ENCODE results near the gene OR13C4. TPM values are rescaled to one million over a fixed set of nuclear protein-coding genes. Genes with fewer than 3 reads are reported as not detected.
"Not testable (repeated sequence)": the region's sequence is repeated elsewhere in the genome, so short reads cannot be mapped to it uniquely, and the experiment has no call there.

OR13C4 gene
- not detected for total RNA-seq

DNA sequence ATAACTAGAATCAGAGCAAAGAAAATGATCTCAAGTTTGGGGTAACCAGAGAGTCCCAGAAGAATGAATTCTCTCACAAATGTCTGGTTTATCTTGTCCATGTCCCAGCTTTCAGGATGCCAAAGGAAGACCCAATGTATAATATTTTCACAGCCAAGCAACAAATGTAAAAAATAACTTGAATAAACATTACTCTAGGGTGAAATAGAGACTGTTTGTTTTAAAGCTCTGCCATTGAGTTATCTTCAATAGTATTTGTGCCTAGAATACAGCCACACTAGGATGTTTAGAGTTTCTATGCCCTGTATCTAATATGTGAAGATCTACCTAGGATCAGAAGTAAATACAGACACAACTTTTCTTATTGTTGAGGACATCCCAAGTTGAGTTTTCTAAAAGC, at the start of gene OR13C4:
Gene OR13C4 (minus strand): TSS at position 101 of the 400 bp plus-strand sequence. CDS start 0 bp downstream, at position 101.
- Mint-ChIP-seq H3K27me3 (no peaks in the 10 kb centered on the region), H3K9me3 (no peaks in the 10 kb centered on the region), H3K36me3 (no peaks in the 10 kb centered on the region), H3K27ac (no peak within 1 kb of the TSS), H3K4me3 (no peak within 1 kb of the TSS), H3K4me1 (ENCODE audit: low read depth) (no peaks in the 10 kb centered on the region)
- DNase-seq, result no peak
- CTCF ChIA-PET, result no interaction called here
- intact Hi-C loops (cut with micrococcal nuclease), result no loop called here
- POLR2A ChIA-PET, result no interaction called here

GRCh38 chr9:104575456-104575855, 48.4 kb upstream of the OR13C4 start:
- no peak overlapping the region for H3K4me3 Mint-ChIP-seq

GRCh38 chr9:104572612-104573011, 45.6 kb upstream of the OR13C4 start:
- intact Hi-C loops (cut with micrococcal nuclease), result no loop called here
- CTCF ChIA-PET, result no interaction called here
- Mint-ChIP-seq H3K9me3 (peaks cover 18% of the 10 kb centered on the region), H3K4me3 (no peak overlapping the region), H3K27ac (no peak overlapping the region), H3K4me1 (ENCODE audit: low read depth) (no peaks in the 10 kb centered on the region), H3K27me3 (no peaks in the 10 kb centered on the region), H3K36me3 (no peaks in the 10 kb centered on the region)
- no peak for DNase-seq
- POLR2A ChIA-PET, result no interaction called here

More at GRCh38 chr9:104575456-104575855, 48.4 kb upstream of the OR13C4 start:
- Mint-ChIP-seq H3K4me1 (ENCODE audit: low read depth) (no peaks in the 10 kb centered on the region), H3K9me3 (peaks cover 18% of the 10 kb centered on the region), H3K27ac (no peak overlapping the region), H3K27me3 (no peaks in the 10 kb centered on the region), H3K36me3 (no peaks in the 10 kb centered on the region)
- intact Hi-C loops (cut with micrococcal nuclease), result no loop called here
- POLR2A ChIA-PET, result no interaction called here
- no peak for DNase-seq
- CTCF ChIA-PET, result no interaction called here

DNA sequence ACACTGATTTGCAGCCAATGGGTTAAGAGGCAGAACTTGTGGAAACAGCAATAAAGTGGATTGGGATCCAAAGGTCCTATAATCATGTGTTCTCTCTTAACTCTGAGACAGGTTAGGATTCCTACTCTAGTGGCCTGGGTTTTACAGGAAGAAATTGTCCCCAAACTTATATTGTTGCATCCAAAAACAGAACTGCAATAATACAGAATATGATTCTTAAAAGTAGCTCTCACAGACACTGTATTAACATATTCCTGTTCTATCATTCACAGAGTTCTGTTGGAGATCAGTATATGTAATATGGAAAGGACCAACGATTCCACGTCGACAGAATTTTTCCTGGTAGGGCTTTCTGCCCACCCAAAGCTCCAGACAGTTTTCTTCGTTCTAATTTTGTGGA, 41.9 kb upstream of the OR13C4 start, which contains the start of gene OR13C8:
Gene OR13C8 (plus strand): TSS at position 301 of the 400 bp plus-strand sequence. CDS start 0 bp downstream, at position 301.
- H3K36me3 Mint-ChIP-seq, result no peaks in the 10 kb centered on the region
- H3K27ac Mint-ChIP-seq, result no peak within 1 kb of the TSS
- no peaks in the 10 kb centered on the region for H3K4me1 Mint-ChIP-seq (ENCODE audit: low read depth)
- ChIA-PET POLR2A (no interaction called here), CTCF (no interaction called here)
- H3K4me3 Mint-ChIP-seq, result no peak within 1 kb of the TSS
- DNase-seq, result no peak
- no peaks in the 10 kb centered on the region for H3K27me3 Mint-ChIP-seq
- H3K9me3 Mint-ChIP-seq, result peaks cover 18% of the 10 kb centered on the region
- intact Hi-C loops (cut with micrococcal nuclease), result no loop called here

GRCh38 chr9:104564358-104564757, 37.3 kb upstream of the OR13C4 start:
- CTCF ChIA-PET, result no interaction called here
- intact Hi-C loops (cut with micrococcal nuclease), result no loop called here
- H3K27me3 Mint-ChIP-seq, result no peaks in the 10 kb centered on the region
- H3K9me3 Mint-ChIP-seq, result no peaks in the 10 kb centered on the region
- no peak overlapping the region for H3K27ac Mint-ChIP-seq
- no peaks in the 10 kb centered on the region for H3K36me3 Mint-ChIP-seq
- POLR2A ChIA-PET, result no interaction called here
- no peak for DNase-seq
- H3K4me1 Mint-ChIP-seq (ENCODE audit: low read depth), result no peaks in the 10 kb centered on the region
- H3K4me3 Mint-ChIP-seq, result no peak overlapping the region

GRCh38 chr9:104556830-104557634, 30.0 kb upstream of the OR13C4 start:
- CTCF ChIA-PET, result no interaction called here
- no peak overlapping the region for H3K27ac Mint-ChIP-seq

DNA sequence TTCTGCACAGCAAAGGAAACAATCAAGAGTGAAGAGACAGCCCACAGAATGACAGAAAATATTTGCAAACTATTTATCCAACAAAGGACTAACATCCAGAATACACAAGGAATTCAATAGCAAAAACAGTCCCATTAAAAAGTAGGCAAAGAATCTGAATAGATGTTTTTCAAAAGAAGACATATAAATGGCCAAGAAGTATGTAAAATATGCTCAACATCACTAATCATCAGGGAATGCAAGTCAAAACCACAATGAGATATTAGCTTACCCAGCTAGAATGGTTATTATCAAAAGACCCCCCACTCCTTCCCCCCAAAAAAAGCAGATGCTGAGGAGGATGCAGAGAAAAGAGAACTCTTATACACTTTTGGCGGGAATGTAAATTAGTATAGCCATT, 28.5 kb upstream of the OR13C4 start:
- no peak overlapping the region for H3K27ac Mint-ChIP-seq
- POLR2A ChIA-PET, result no interaction called here
- intact Hi-C loops (cut with micrococcal nuclease), result no loop called here
- H3K36me3 Mint-ChIP-seq, result no peaks in the 10 kb centered on the region
- no peaks in the 10 kb centered on the region for H3K4me1 Mint-ChIP-seq (ENCODE audit: low read depth)
- DNase-seq, result no peak
- peaks cover 4% of the 10 kb centered on the region for H3K9me3 Mint-ChIP-seq
- no peaks in the 10 kb centered on the region for H3K27me3 Mint-ChIP-seq
- no peak overlapping the region for H3K4me3 Mint-ChIP-seq
- CTCF ChIA-PET, result interaction anchor here (0.6 kb wide), 1 partner anchor 133 kb away, joined by 3 read pairs; no protein-coding TSS in a partner anchor

More at GRCh38 chr9:104556830-104557634, 30.0 kb upstream of the OR13C4 start:
- Mint-ChIP-seq H3K27me3 (no peaks in the 10 kb centered on the region), H3K9me3 (peaks cover 4% of the 10 kb centered on the region), H3K36me3 (no peaks in the 10 kb centered on the region), H3K4me1 (ENCODE audit: low read depth) (no peaks in the 10 kb centered on the region), H3K4me3 (no peak overlapping the region)
- no peak for DNase-seq
- POLR2A ChIA-PET, result no interaction called here
- intact Hi-C loops (cut with micrococcal nuclease), result no loop called here

DNA sequence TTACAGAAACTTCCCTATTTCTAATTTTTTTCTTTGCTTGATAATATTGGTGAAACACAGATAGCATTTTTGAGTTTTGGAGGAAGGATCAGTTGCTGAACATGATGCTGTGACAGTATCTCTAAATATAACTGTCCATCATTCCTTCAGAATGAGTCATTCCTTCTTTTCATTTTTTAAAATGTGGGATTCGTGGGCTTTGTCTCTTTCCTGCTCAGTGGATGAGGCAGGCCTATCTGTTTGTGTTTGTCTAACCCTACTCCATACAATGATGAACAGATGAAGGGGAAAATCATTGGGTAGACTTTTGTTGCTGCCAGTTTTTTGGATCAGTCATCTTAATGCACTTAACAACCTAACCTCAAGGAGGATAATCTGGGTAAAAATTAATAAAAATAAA, 26.3 kb upstream of the OR13C4 start:
- intact Hi-C loops (cut with micrococcal nuclease), result no loop called here
- H3K9me3 Mint-ChIP-seq, result peaks cover 4% of the 10 kb centered on the region
- H3K27me3 Mint-ChIP-seq, result no peaks in the 10 kb centered on the region
- CTCF ChIA-PET, result no interaction called here
- H3K4me1 Mint-ChIP-seq (ENCODE audit: low read depth), result no peaks in the 10 kb centered on the region
- no peak overlapping the region for H3K27ac Mint-ChIP-seq
- H3K4me3 Mint-ChIP-seq, result no peak overlapping the region
- POLR2A ChIA-PET, result no interaction called here
- no peaks in the 10 kb centered on the region for H3K36me3 Mint-ChIP-seq
- DNase-seq, result no peak

DNA sequence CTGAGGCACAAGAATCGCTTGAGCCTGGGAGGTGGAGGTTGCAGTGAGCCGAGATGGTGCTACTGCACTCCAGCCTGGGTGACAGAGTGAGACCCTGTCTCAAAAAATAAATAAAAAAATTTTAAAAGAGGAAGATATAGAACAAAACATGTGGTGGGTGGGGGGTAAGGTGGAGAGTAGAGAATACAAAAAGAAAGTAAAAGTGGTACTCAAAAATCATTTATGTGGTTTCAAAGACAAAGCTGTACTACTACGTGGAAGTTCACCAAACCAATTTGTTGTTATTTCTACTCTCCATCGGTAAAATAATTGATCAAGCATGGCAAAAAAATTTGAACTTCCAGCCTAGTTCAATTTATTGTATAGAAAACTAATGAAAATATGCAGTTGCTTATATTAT, 17.6 kb upstream of the OR13C4 start:
- Mint-ChIP-seq H3K9me3 (no peaks in the 10 kb centered on the region), H3K27ac (no peak overlapping the region), H3K36me3 (no peaks in the 10 kb centered on the region), H3K4me1 (ENCODE audit: low read depth) (no peaks in the 10 kb centered on the region), H3K27me3 (no peaks in the 10 kb centered on the region), H3K4me3 (no peak overlapping the region)
- DNase-seq, result no peak
- intact Hi-C loops (cut with micrococcal nuclease), result no loop called here
- ChIA-PET POLR2A (no interaction called here), CTCF (no interaction called here)

DNA sequence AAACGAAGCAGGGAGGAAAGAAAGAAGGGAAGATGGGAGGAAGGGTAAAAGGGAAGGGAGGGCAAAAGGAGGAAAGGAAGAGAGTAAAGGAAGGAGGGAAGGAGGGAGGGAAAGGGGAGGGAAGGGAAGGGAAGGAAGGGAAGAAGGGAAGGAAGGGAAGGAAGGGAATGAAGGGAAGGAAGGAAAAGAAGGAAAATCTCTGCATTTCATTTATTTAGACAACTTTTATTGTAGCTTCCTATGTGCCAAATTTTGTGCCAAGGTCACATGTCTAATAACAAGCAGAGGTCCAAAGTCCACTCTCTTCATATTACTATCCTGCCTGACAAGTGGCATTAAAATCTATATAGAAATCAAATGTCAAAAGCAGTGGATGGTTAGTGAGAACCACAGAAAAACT, 12.3 kb upstream of the OR13C4 start:
- no peaks in the 10 kb centered on the region for H3K36me3 Mint-ChIP-seq
- H3K9me3 Mint-ChIP-seq, result no peaks in the 10 kb centered on the region
- H3K4me1 Mint-ChIP-seq (ENCODE audit: low read depth), result no peaks in the 10 kb centered on the region
- H3K27me3 Mint-ChIP-seq, result no peaks in the 10 kb centered on the region
- POLR2A ChIA-PET, result no interaction called here
- CTCF ChIA-PET, result no interaction called here
- H3K27ac Mint-ChIP-seq, result no peak overlapping the region
- no peak overlapping the region for H3K4me3 Mint-ChIP-seq
- intact Hi-C loops (cut with micrococcal nuclease), result no loop called here
- no peak for DNase-seq

- CTCF ChIA-PET, result no interaction called here
- Mint-ChIP-seq H3K4me1 (ENCODE audit: low read depth) (no peaks in the 10 kb centered on the region), H3K36me3 (no peaks in the 10 kb centered on the region), H3K9me3 (no peaks in the 10 kb centered on the region), H3K27me3 (no peaks in the 10 kb centered on the region), H3K27ac (no peak within 1 kb of the TSS), H3K4me3 (no peak within 1 kb of the TSS)
- POLR2A ChIA-PET, result no interaction called here
- intact Hi-C loops (cut with micrococcal nuclease), result no loop called here
- DNase-seq, result no peak
Observed at GRCh38 chr9:104536756-104537155, 9.7 kb upstream of the OR13C4 start, which contains the start of gene OR13C3. Gene OR13C3, minus strand, starts transcription at chr9:104536856. Its CDS starts 133 bp downstream, at chr9:104536723.

DNA sequence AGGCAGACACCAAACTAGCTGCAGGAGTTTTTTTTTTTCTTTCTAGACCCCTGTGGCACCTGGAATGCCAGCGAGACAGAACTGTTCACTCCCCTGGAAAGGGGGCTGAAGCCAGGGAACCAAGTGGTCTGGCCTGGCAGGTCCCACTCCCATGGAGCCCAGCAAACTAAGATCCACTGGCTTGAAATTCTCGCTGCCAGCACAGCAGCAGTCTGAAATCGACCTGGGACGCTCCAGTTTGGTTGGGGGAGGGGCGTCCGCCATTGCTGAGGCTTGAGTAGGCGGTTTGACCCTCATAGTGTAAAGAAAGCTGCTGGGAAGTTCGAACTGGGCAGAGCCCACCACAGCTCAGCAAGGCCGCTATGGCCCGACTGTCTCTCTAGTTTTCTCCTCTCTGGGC, 6.8 kb downstream of the OR13C4 start:
- intact Hi-C loops (cut with micrococcal nuclease); CTCF ChIA-PET; H3K27me3 Mint-ChIP-seq; H3K36me3 Mint-ChIP-seq; H3K4me1 Mint-ChIP-seq (ENCODE audit: low read depth); H3K9me3 Mint-ChIP-seq; POLR2A ChIA-PET; DNase-seq; H3K4me3 Mint-ChIP-seq; H3K27ac Mint-ChIP-seq: not testable (repeated sequence)

DNA sequence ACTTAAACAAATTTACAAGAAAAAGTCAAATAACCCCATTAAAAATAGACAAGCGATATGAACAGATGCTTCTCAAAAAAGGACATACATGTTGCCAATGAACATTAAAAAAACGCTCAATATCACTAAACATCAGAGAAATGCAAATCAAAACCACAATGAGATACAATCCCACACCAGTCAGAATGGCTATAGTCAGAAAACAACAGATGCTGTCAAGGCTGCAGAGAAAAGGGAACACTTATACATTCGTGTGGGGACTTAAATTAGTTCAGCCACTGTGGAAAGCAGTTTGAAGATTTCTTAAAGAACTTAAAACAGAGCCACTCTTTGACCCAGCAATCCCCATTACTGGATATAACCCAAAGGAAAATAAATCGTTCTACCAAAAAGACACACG, 12.1 kb downstream of the OR13C4 start:
- H3K27me3 Mint-ChIP-seq, result no peaks in the 10 kb centered on the region
- ChIA-PET POLR2A (no interaction called here), CTCF (no interaction called here)
- H3K9me3 Mint-ChIP-seq, result no peaks in the 10 kb centered on the region
- intact Hi-C loops (cut with micrococcal nuclease), result no loop called here
- no peak overlapping the region for H3K4me3 Mint-ChIP-seq
- H3K27ac Mint-ChIP-seq, result no peak overlapping the region
- H3K4me1 Mint-ChIP-seq (ENCODE audit: low read depth), result no peaks in the 10 kb centered on the region
- no peaks in the 10 kb centered on the region for H3K36me3 Mint-ChIP-seq
- DNase-seq, result no peak
